ENCODE measurements around the gene CDC34.

The CDC34 gene

DNA sequence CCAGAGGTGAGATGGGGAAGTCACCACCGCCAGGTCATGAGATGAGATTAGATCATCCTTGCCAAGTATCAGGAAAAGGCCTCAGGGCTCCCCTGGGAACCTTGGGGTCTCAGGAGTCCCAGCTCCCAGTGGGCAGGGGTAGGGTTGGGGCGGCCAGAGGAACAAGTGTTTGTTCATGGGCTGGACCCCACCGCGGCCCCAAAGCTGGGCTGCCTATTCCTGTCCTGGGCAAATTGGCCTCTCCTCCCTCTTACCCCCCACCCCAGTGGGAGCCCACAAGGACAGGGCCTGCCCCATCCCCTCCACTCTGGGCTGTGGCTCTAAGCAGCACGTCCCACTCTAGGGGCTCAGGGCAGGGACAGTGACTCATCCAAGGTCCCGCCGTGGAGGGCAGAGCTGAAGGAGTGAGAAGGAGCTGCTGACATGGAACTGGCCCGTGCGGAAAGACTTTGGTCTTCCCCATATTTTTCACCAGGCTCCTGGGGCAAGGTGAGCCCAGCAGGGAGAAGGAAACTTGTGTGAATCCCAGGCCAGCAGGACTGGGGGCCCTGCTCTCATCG is 54.1 kb downstream of the CDC34 start:
- H3K4me3 ChIP-seq (ENCODE audit: low read depth, low read length) = no peak overlapping the region
- TF ChIP-seq, protein P1, sequence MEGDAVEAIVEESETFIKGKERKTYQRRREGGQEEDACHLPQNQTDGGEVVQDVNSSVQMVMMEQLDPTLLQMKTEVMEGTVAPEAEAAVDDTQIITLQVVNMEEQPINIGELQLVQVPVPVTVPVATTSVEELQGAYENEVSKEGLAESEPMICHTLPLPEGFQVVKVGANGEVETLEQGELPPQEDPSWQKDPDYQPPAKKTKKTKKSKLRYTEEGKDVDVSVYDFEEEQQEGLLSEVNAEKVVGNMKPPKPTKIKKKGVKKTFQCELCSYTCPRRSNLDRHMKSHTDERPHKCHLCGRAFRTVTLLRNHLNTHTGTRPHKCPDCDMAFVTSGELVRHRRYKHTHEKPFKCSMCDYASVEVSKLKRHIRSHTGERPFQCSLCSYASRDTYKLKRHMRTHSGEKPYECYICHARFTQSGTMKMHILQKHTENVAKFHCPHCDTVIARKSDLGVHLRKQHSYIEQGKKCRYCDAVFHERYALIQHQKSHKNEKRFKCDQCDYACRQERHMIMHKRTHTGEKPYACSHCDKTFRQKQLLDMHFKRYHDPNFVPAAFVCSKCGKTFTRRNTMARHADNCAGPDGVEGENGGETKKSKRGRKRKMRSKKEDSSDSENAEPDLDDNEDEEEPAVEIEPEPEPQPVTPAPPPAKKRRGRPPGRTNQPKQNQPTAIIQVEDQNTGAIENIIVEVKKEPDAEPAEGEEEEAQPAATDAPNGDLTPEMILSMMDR (IDR thresholded peaks at IDR 0.05; ENCODE audit: low read depth, low read length) = no peak

DNA sequence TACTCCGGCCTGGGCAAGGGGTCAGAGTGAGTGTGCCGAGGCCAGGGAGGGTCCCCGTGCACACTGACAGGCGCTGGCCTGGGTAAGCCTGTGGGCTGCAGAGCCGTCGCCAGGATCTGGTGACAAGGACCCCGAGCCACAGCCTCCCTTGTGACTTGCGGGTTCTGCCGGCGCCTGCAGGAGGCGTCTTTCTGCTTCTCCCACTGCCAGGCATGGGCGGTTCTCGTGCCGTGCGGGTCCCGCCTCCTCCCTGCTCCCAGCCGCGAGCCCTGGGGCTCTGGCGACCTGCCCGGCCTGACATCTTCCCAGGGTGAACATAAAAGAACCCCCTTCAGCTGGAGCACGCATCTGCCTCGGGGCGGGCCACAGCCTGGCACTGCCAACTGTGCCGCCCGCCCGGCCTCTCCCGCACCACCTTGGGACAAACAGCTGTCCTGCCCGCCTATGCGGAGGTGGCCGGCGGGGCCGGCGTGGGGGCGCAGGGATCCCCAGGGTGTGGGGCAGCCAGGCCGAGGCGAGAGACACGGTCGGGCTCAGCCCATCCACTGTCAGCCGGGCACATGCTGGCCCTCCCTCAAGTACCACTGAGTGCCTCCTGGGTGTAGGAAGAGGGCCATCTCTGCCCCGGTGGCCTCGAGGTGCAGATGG is 56.7 kb downstream of the CDC34 start:
- no peak overlapping the region for H3K4me3 ChIP-seq (ENCODE audit: low read depth, low read length)
- TF ChIP-seq, protein P1 (IDR thresholded peaks at IDR 0.05; ENCODE audit: low read depth, low read length) = peak; percentile 59

DNA sequence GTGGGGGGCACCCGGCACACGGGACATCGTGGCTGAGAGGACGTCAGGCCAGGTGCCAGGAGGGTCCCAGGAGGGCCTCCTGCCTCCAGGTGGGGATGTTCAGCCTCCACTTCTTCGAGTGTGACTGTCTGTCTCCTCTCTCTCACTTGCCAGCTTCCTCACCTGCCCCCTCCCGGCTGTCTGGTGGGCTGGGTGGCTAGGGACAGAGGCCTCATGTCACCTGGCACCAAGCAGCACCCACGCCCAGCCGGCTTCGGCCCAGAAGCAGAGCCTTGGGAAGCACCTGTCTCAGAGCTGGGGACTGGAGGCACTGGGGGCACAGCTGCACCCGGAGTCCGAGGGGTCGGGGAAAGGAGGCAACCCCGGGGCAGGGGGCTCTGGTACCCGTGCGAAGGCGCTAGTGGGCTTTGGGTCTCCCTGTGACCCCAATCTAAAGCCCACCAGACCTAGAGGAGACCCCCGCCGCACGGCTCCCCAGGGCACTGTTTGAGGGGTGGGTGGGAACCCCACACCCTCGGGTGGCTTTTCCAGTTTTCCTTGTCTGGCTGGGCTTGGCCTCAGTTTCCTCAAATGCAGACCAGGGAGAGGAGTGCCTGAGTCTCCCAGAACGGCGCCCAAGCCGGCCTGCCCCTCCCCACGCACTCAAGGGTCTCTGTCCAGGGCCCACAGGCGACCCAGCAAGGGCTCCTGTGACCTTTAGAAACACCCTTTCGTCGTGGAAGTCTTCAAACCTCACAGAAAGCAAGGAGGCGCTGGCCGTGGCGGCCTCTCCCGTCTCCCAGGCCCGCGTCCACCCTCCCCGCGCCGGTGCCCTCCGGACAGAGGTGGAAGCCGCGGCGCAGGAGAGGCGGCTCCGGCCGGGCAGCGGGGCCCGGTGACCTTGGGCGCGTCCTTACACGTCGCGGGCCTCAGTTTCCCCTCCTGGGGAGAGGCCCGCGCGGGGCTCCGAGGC is 57.5 kb downstream of the CDC34 start:
- TF ChIP-seq, protein P1 (IDR thresholded peaks at IDR 0.05; ENCODE audit: low read depth, low read length) = no peak
- H3K4me3 ChIP-seq (ENCODE audit: low read depth, low read length) = no peak overlapping the region

DNA sequence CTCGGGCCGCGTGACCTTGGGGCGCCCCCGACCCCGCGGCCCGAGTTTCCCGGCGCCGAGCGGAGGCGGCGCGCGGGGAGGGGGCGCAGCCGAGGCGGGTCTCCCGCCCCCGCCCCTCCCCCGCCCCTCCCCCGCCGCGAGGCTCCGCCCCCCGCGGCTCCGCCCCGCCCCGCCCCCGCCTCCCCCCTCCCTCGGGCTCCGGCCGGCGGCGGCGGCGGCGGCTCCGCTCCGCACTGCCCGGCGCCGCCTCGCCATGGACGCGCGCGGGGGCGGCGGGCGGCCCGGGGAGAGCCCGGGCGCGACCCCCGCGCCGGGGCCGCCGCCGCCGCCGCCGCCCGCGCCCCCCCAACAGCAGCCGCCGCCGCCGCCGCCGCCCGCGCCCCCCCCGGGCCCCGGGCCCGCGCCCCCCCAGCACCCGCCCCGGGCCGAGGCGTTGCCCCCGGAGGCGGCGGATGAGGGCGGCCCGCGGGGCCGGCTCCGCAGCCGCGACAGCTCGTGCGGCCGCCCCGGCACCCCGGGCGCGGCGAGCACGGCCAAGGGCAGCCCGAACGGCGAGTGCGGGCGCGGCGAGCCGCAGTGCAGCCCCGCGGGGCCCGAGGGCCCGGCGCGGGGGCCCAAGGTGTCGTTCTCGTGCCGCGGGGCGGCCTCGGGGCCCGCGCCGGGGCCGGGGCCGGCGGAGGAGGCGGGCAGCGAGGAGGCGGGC is 58.3 kb downstream of the CDC34 start, which contains the start of gene HCN2:
Gene HCN2, plus strand, starts transcription at position 189 of the 703 bp plus-strand sequence. Its CDS starts 65 bp downstream, at position 254.
- H3K4me3 ChIP-seq (ENCODE audit: low read depth, low read length) = peak within 1 kb of the TSS; percentile 27; the same call in 1 of the 2 replicates
- TF ChIP-seq, protein P1 (IDR thresholded peaks at IDR 0.05; ENCODE audit: low read depth, low read length) = no peak

DNA sequence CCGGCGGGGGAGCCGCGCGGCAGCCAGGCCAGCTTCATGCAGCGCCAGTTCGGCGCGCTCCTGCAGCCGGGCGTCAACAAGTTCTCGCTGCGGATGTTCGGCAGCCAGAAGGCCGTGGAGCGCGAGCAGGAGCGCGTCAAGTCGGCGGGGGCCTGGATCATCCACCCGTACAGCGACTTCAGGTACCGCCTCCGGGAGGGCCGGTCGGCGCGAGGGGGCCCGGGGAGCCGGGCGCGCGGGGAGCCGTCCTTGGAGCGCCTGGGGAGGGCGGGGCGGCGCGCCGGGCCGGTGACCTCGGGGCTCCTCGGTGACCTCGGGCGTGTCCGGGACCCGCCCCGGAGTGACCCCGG is 58.8 kb downstream of the CDC34 start:
- peak overlapping the region; percentile 27; the same call in 1 of the 2 replicates for H3K4me3 ChIP-seq (ENCODE audit: low read depth, low read length)
- TF ChIP-seq, protein P1 (IDR thresholded peaks at IDR 0.05; ENCODE audit: low read depth, low read length) = no peak

DNA sequence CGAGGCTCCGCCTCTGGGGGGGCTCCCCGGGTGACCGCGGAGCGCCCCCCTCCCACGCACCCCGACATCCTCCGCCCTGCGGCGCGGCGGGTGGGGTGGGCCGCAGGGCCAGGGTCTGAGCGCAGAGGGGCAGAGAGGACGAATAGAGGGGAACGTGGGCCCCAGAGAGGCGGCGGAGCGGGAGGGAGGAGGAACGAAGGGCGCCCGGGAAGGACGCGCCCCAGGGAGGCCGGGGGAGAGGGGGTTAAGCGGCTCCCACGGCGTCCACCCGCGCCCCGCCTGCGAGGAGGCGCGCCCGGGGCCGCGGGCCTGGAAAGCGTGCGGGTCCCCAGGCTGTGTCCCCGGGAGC is 59.2 kb downstream of the CDC34 start:
- H3K4me3 ChIP-seq (ENCODE audit: low read depth, low read length) = no peak overlapping the region
- TF ChIP-seq, protein P1 (IDR thresholded peaks at IDR 0.05; ENCODE audit: low read depth, low read length) = no peak
